NT2/D1 (cell line): Measurements from ENCODE around the gene HK1.

Experiments used
- SUZ12 ChIP-seq: IDR thresholded peaks from 2 replicates; pipeline ENCODE4 v1.6.1; 2011; ENCODE audit not compliant: insufficient read length, insufficient read depth; ENCODE audit errors: extremely low read depth
- YY1 ChIP-seq: IDR thresholded peaks from 2 replicates; pipeline ENCODE4 v1.6.1; 2011; ENCODE audit not compliant: insufficient read length, insufficient read depth
- ZNF274 ChIP-seq: IDR thresholded peaks from 2 replicates; pipeline ENCODE4 v1.6.1; 2011; ENCODE audit warnings: mild to moderate bottlenecking, low read depth, low read length

GRCh38 chr10:69295027-69295636 is 16.8 kb downstream of the HK1 start:
- TF ChIP-seq SUZ12: no peak
- TF ChIP-seq YY1: no peak
- no peak for TF ChIP-seq ZNF274
